A549 (cell line): Measurements from ENCODE around the gene DNM3. TPM values are rescaled to one million over a fixed set of nuclear protein-coding genes. Genes with fewer than 3 reads are reported as not detected.
A peak's percentile ranks its signal among the peaks of the same experiment; 100 is the strongest.

Experiments
- ATAC-seq, 2 experiments: fragments of 200-7000 bp in 1 of 2; fragments of >200 bp in 1 of 2; cut with Nextera tagmentation in 1 of 2; cut with Tn5 transposase in 1 of 2; 3 replicates each; pipeline versions ENCODE4 v1.8.0 to v1.9.1; 2018 to 2020; ENCODE audit warnings: mild to moderate bottlenecking in 1 of 2, moderate library complexity in 1 of 2
- CTCF ChIA-PET: fragments of 300-600 bp; sonication (Branson Sonifier 250); formaldehyde crosslinking; extraction: SDS; loops from one replicate; lab custom pipeline; 2021; ENCODE audit warnings: antibody characterized with exemption, inconsistent platforms; lab: Yijun Ruan, JAX
- POLR2A ChIA-PET: fragments of 350-600 bp; formaldehyde crosslinking; extraction: SDS; loops from one replicate; lab custom pipeline; 2021; ENCODE audit warnings: antibody characterized with exemption, inconsistent platforms; lab: Yijun Ruan, JAX
- DNase-seq, 2 experiments: peaks; one replicate each; pipeline versions ENCODE4 v3.0.0 to v3.0.0-alpha.2; 2011 to 2016; ENCODE audit warnings: low read depth in 1 of 2, low spot score in 1 of 2
- FAIRE-seq: peaks from 2 replicates; lab custom pipeline; 2011; peaks lifted over from hg19 to GRCh38; lab: Jason Lieb, UNC
- H3K27ac ChIP-seq, 2 experiments: fragments of >200 bp; sonication (Bioruptor Twin); formaldehyde crosslinking; 3 replicates each; pipeline ENCODE4 v1.5.1; 2016 to 2017
- H3K4me1 ChIP-seq: fragments of >200 bp; sonication (Bioruptor Twin); formaldehyde crosslinking; 3 replicates; pipeline ENCODE4 v1.6.1; 2016
- H3K4me2 ChIP-seq: fragments of >200 bp; sonication (Bioruptor Twin); formaldehyde crosslinking; 3 replicates; pipeline ENCODE4 v1.6.1; 2016
- H3K4me3 ChIP-seq: fragments of >200 bp; sonication (Bioruptor Twin); formaldehyde crosslinking; 3 replicates; pipeline ENCODE4 v1.5.1; 2016
- H3K9me3 ChIP-seq: fragments of >200 bp; sonication (Bioruptor Twin); formaldehyde crosslinking; 3 replicates; pipeline ENCODE4 v1.6.1; 2016
- ATOH8 ChIP-seq: fragments of 250-450 bp; sonication (Bioruptor Pico); IDR thresholded peaks from 2 replicates; pipeline ENCODE4 v1.5.0; 2020; ENCODE audit warnings: low read depth, mild to moderate bottlenecking, moderate library complexity
- BHLHE40 ChIP-seq: IDR thresholded peaks from 2 replicates; pipeline ENCODE4 v1.6.1; 2012; ENCODE audit warnings: low read depth, low read length, inconsistent platforms
- CBX2 ChIP-seq: fragments of 200-600 bp; sonication (generic); IDR thresholded peaks from 2 replicates; pipeline ENCODE4 v1.6.1; 2016; ENCODE audit warnings: low read depth, mild to moderate bottlenecking, borderline replicate concordance
- CEBPB ChIP-seq, 2 experiments: fragments of >200 bp in 1 of 2; sonication (Bioruptor Twin) in 1 of 2; formaldehyde crosslinking in 1 of 2; IDR thresholded peaks; 2 replicates each; pipeline ENCODE4 v1.6.1; 2012 to 2016
- CHD2 ChIP-seq: fragments of 150-350 bp; IDR thresholded peaks from 2 replicates; pipeline ENCODE4 v1.6.1; 2014; ENCODE audit warnings: low read length; ENCODE audit not compliant: partially characterized antibody
- CHD4 ChIP-seq: fragments of 200-600 bp; sonication (generic); IDR thresholded peaks from 2 replicates; pipeline ENCODE4 v1.6.1; 2016; ENCODE audit warnings: antibody characterized with exemption, mild to moderate bottlenecking, borderline replicate concordance
- EP300 ChIP-seq, 2 experiments: fragments of >200 bp; sonication (Bioruptor Twin); formaldehyde crosslinking; IDR thresholded peaks; 2 replicates in 1 of 2; 3 replicates in 1 of 2; pipeline ENCODE4 v1.6.1; 2016 to 2017
- ESRRA ChIP-seq: fragments of 150-350 bp; IDR thresholded peaks from 2 replicates; pipeline ENCODE4 v1.6.1; 2014; ENCODE audit warnings: mild to moderate bottlenecking, low read length, borderline replicate concordance
- FOXS1 ChIP-seq: fragments of 250-450 bp; sonication (Bioruptor Pico); IDR thresholded peaks from 2 replicates; pipeline ENCODE4 v1.5.0; 2020; ENCODE audit warnings: mild to moderate bottlenecking, moderate library complexity
- HDAC2 ChIP-seq: fragments of 200-600 bp; sonication (generic); IDR thresholded peaks from 2 replicates; pipeline ENCODE4 v1.6.1; 2016
- HMGXB4 ChIP-seq: fragments of 250-450 bp; sonication (Bioruptor Pico); IDR thresholded peaks from 2 replicates; pipeline ENCODE4 v1.5.0; 2021; ENCODE audit warnings: mild to moderate bottlenecking, moderate library complexity, borderline replicate concordance
- HOXB5 ChIP-seq: fragments of 250-450 bp; sonication (Bioruptor Pico); IDR thresholded peaks from 2 replicates; pipeline ENCODE4 v1.5.0; 2020; ENCODE audit warnings: mild to moderate bottlenecking, moderate library complexity
- JUN ChIP-seq, 2 experiments: fragments of >200 bp; sonication (Bioruptor Twin); formaldehyde crosslinking; IDR thresholded peaks; 2 replicates in 1 of 2; 3 replicates in 1 of 2; pipeline ENCODE4 v1.6.1; 2016 to 2017
- JUNB ChIP-seq: fragments of >200 bp; sonication (Bioruptor Twin); formaldehyde crosslinking; IDR thresholded peaks from 2 replicates; pipeline ENCODE4 v1.6.1; 2016
- KDM1A ChIP-seq: fragments of 200-600 bp; sonication (generic); IDR thresholded peaks from 2 replicates; pipeline ENCODE4 v1.6.1; 2016; ENCODE audit warnings: low read depth, mild to moderate bottlenecking
- MYC ChIP-seq: IDR thresholded peaks from 2 replicates; pipeline ENCODE4 v1.6.1; 2012; ENCODE audit warnings: mild to moderate bottlenecking, inconsistent platforms, low read length, improper control_type of control experiment, borderline replicate concordance
- NFE2L2 ChIP-seq: fragments of 150-350 bp; conservative IDR thresholded peaks from 2 replicates; pipeline ENCODE4 v1.6.1; 2014; ENCODE audit warnings: low read length
- NR3C1 ChIP-seq: fragments of >200 bp; sonication (Bioruptor Twin); formaldehyde crosslinking; IDR thresholded peaks from 3 replicates; pipeline ENCODE4 v1.6.1; 2017
- PHF8 ChIP-seq: fragments of 200-600 bp; sonication (generic); IDR thresholded peaks from 2 replicates; pipeline ENCODE4 v1.6.1; 2016; ENCODE audit warnings: low read depth, mild to moderate bottlenecking, antibody characterized with exemption, moderate library complexity, borderline replicate concordance
- POLR2A ChIP-seq: IDR thresholded peaks from 2 replicates; pipeline ENCODE4 v1.6.1; 2012; ENCODE audit warnings: mild to moderate bottlenecking, low read length
- POLR2AphosphoS2 ChIP-seq: conservative IDR thresholded peaks from 2 replicates; pipeline ENCODE4 v1.6.1; 2012; ENCODE audit warnings: low read length, improper control_type of control experiment, inconsistent platforms
- SMC3 ChIP-seq: fragments of >200 bp; sonication (Bioruptor Twin); formaldehyde crosslinking; IDR thresholded peaks from 3 replicates; pipeline ENCODE4 v1.6.1; 2018; ENCODE audit warnings: inconsistent platforms
- SREBF2 ChIP-seq: fragments of 450-650 bp; IDR thresholded peaks from 2 replicates; pipeline ENCODE4 v1.6.1; 2014; ENCODE audit warnings: mild to moderate bottlenecking, moderate library complexity
- ZNF302 ChIP-seq: fragments of 250-450 bp; sonication (Bioruptor Pico); IDR thresholded peaks from 2 replicates; pipeline ENCODE4 v1.9.0; 2021; ENCODE audit warnings: inconsistent platforms, mild to moderate bottlenecking, moderate library complexity
- ZSCAN20 ChIP-seq: fragments of 250-450 bp; sonication (Bioruptor Pico); IDR thresholded peaks from 2 replicates; pipeline ENCODE4 v1.8.0; 2022; ENCODE audit warnings: mild to moderate bottlenecking, moderate library complexity
- WGBS: methylation state at CpG from one replicate; pipeline ENCODE4 v1.1.6; 2017; ENCODE audit errors: missing lambda C conversion rate; 5-methylcytosine and 5-hydroxymethylcytosine counted together
- polyA plus RNA-seq, 4 experiments: library from polyadenylated mRNA; depleted of rRNA in 3 of 4; stranded (reverse); fragments of >200 nt; fragmentation: RNase III in 1 of 4; extraction: RNeasy Plus Mini Kit Qiagen cat#74134 plus additional on column Dnase treatment in 1 of 4; gene quantifications; 2 replicates in 3 of 4; 3 replicates in 1 of 4; pipeline ENCODE4 v1.2.3, GENCODE V29; 2011 to 2017
- TF ChIP-seq, protein P1 (sequence below): IDR thresholded peaks from 2 replicates; pipeline ENCODE4 v1.6.1; 2012
- TF ChIP-seq, protein P2 (sequence below): fragments of >200 bp; sonication (Bioruptor Twin); formaldehyde crosslinking; IDR thresholded peaks from 2 replicates; pipeline ENCODE4 v1.6.1; 2016

Gene DNM3
- polyA plus RNA-seq, 2 of the 4 experiments (the other 2 are of a cell fraction) = 0.57 to 1.5 TPM

DNA sequence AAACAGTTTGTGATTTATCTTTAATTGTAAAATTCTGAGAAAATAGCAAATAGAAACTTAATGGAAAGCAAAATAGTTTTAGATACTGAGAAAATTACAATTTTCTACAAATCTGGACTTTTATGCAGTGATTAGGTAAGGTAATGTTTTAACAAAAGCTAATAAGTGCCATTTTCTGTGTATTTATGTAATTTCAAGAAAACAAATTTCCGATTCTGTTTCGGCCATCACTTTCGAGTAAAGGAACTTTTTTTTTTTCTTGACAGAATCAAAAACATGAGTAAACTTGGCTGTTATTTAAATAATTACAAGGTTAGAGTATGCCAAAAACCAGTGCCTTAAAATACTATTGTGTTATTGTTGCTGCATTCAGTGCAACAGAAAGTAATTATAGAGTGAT is 298.8 kb downstream of the DNM3 start:
- no peak overlapping the region for H3K4me3 ChIP-seq
- POLR2A ChIA-PET = no interaction called here

GRCh38 chr1:172140591-172140990 is 299.3 kb downstream of the DNM3 start:
- no peak for TF ChIP-seq SREBF2
- TF ChIP-seq HOXB5 (CRISPR knock-in tag) = no peak
- TF ChIP-seq EP300 (IDR thresholded peaks at IDR 0.05) = no peak
- no peak for TF ChIP-seq ESRRA
- TF ChIP-seq POLR2AphosphoS2 = no peak
- no peak for TF ChIP-seq JUN (IDR thresholded peaks at IDR 0.05)
- TF ChIP-seq ZSCAN20 (CRISPR knock-in tag) = no peak
- no peak for TF ChIP-seq HMGXB4
- TF ChIP-seq BHLHE40 = no peak
- no peak for TF ChIP-seq ZNF302 (CRISPR knock-in tag)
- no peak for TF ChIP-seq CBX2
- TF ChIP-seq ATOH8 (CRISPR knock-in tag) = no peak
- TF ChIP-seq PHF8 = no peak
- TF ChIP-seq CHD2 = no peak
- TF ChIP-seq, protein P1, sequence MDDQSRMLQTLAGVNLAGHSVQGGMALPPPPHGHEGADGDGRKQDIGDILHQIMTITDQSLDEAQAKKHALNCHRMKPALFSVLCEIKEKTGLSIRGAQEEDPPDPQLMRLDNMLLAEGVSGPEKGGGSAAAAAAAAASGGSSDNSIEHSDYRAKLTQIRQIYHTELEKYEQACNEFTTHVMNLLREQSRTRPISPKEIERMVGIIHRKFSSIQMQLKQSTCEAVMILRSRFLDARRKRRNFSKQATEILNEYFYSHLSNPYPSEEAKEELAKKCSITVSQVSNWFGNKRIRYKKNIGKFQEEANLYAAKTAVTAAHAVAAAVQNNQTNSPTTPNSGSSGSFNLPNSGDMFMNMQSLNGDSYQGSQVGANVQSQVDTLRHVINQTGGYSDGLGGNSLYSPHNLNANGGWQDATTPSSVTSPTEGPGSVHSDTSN = no peak
- TF ChIP-seq, protein P2, sequence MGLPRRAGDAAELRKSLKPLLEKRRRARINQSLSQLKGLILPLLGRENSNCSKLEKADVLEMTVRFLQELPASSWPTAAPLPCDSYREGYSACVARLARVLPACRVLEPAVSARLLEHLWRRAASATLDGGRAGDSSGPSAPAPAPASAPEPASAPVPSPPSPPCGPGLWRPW = no peak
- no peak for TF ChIP-seq FOXS1 (CRISPR knock-in tag)
- no peak for TF ChIP-seq KDM1A
- TF ChIP-seq HDAC2 = no peak
- ATAC-seq (no peak), DNase-seq (no peak), FAIRE-seq (no peak)
- Histone ChIP-seq H3K27ac (no peak overlapping the region), H3K4me2 (no peak overlapping the region), H3K9me3 (no peaks in the 10 kb centered on the region), H3K4me3 (no peak overlapping the region), H3K4me1 (peaks cover 13% of the 10 kb centered on the region)
- ChIA-PET CTCF (interaction anchor here (2.1 kb wide), 1 partner anchor 50 kb away, joined by 5 read pairs; no protein-coding TSS in a partner anchor), POLR2A (no interaction called here)

More for the DNA sequence above, 298.8 kb downstream of the DNM3 start:
- H3K9me3 ChIP-seq = no peaks in the 10 kb centered on the region
- H3K27ac ChIP-seq = no peak overlapping the region
- ATAC-seq (no peak), DNase-seq (no peak), FAIRE-seq (no peak)
- H3K4me1 ChIP-seq = peaks cover 13% of the 10 kb centered on the region
- whole genome bisulfite sequencing = 95% methylated on average over 3 of the region's 3 CpGs
- no peak overlapping the region for H3K4me2 ChIP-seq
- CTCF ChIA-PET = interaction anchor here (0.8 to 2.1 kb wide), 2 partner anchors 16 to 49 kb away, joined by 3 to 5 read pairs; no protein-coding TSS in a partner anchor
- TF ChIP-seq POLR2A (no peak), ZSCAN20 (CRISPR knock-in tag) (no peak), ZNF302 (CRISPR knock-in tag) (no peak), JUNB (no peak), HOXB5 (CRISPR knock-in tag) (no peak)

- ATAC-seq = no peak
- Histone ChIP-seq H3K27ac (no peak overlapping the region), H3K4me3 (no peak overlapping the region), H3K9me3 (no peaks in the 10 kb centered on the region), H3K4me2 (no peak overlapping the region), H3K4me1 (peaks cover 7% of the 10 kb centered on the region)
- ChIA-PET CTCF (interaction anchor here (1.6 kb wide), 1 partner anchor 9 kb away, joined by 4 read pairs; no protein-coding TSS in a partner anchor), POLR2A (no interaction called here)
- DNase-seq = no peak
- 80% methylated on average over 7 of the region's 7 CpGs for WGBS
- peak; percentile 46 for FAIRE-seq
- TF ChIP-seq SMC3 = no peak
- TF ChIP-seq MYC = no peak
- no peak for TF ChIP-seq NFE2L2
- no peak for TF ChIP-seq ZSCAN20 (CRISPR knock-in tag)
- no peak for TF ChIP-seq CEBPB (IDR thresholded peaks at IDR 0.05)
- TF ChIP-seq JUNB = no peak
- no peak for TF ChIP-seq CHD4
- no peak for TF ChIP-seq ZNF302 (CRISPR knock-in tag)
- TF ChIP-seq NR3C1 = no peak
- TF ChIP-seq ESRRA = no peak
Observed at GRCh38 chr1:172141341-172141881, 300.1 kb downstream of the DNM3 start.
